Thoracic aorta (tissue), 2 donors: ENCODE results near the gene NUSAP1. TPM values are rescaled to one million over a fixed set of nuclear protein-coding genes. Genes with fewer than 3 reads are reported as not detected.

Experiments used
- ATAC-seq: fragments of 150-250 bp; one replicate; pipeline ENCODE4 v1.8.0; 2017; ENCODE audit warnings: low read depth; ENCODE audit not compliant: insufficient number of reproducible peaks, low FRiP score
- DNase-seq: peaks from one replicate; pipeline ENCODE4 v3.0.0-alpha.2; 2020; ENCODE audit warnings: low spot score
- H3K27ac ChIP-seq, 2 donors: fragments of 200-600 bp; sonication (generic); 1 replicate in 1 of 2; 2 replicates in 1 of 2; pipeline ENCODE4 v1.5.1; 2016; ENCODE audit warnings: mild to moderate bottlenecking in 2 of 2, moderate library complexity in 2 of 2
- H3K27me3 ChIP-seq: fragments of 200-600 bp; sonication (generic); replicated peaks from 2 replicates; pipeline ENCODE4 v1.6.0; 2016; ENCODE audit warnings: mild to moderate bottlenecking; ENCODE audit not compliant: insufficient read depth
- H3K36me3 ChIP-seq: fragments of 200-600 bp; sonication (generic); one replicate; pipeline ENCODE4 v1.5.1; 2016
- H3K4me1 ChIP-seq, 2 donors: fragments of 200-600 bp; sonication (generic); 1 replicate in 1 of 2; 2 replicates in 1 of 2; pipeline versions ENCODE4 v1.5.1 to v1.6.0; 2016; ENCODE audit warnings: low read depth in 2 of 2, mild to moderate bottlenecking in 1 of 2; ENCODE audit not compliant: control insufficient read depth in 1 of 2
- H3K4me3 ChIP-seq: fragments of 200-600 bp; sonication (generic); 2 replicates; pipeline ENCODE4 v1.5.1; 2016; ENCODE audit warnings: mild to moderate bottlenecking
- H3K9me3 ChIP-seq: fragments of 200-600 bp; sonication (generic); 2 replicates; pipeline ENCODE4 v1.5.1; 2016
- CTCF ChIP-seq: fragments of 200-600 bp; sonication (generic); IDR thresholded peaks from one replicate; pipeline ENCODE4 v1.5.1; 2019; ENCODE audit warnings: antibody characterized with exemption
- total RNA-seq, 2 donors: library from RNA; depleted of rRNA; stranded (reverse); fragments of >200 nt; gene quantifications; one replicate each; pipeline versions ENCODE4 v1.1.0 to v1.2.3, GENCODE V29; 2016

NUSAP1 gene
- total RNA-seq, 2 donors from 2014 or later, result 1.4 to 5.7 TPM

- no peaks in the 10 kb centered on the region for H3K27me3 ChIP-seq
- no peak overlapping the region for H3K27ac ChIP-seq
- no peak for TF ChIP-seq CTCF
- no peaks in the 10 kb centered on the region for H3K9me3 ChIP-seq
- DNase-seq (no peak), ATAC-seq (no peak)
- H3K36me3 ChIP-seq, result no peaks in the 10 kb centered on the region
- H3K4me3 ChIP-seq, result no peak overlapping the region
- H3K4me1 ChIP-seq, result no peaks in the 10 kb centered on the region
Observed at GRCh38 chr15:41340189-41340695, 7.6 kb downstream of the NUSAP1 start.

DNA sequence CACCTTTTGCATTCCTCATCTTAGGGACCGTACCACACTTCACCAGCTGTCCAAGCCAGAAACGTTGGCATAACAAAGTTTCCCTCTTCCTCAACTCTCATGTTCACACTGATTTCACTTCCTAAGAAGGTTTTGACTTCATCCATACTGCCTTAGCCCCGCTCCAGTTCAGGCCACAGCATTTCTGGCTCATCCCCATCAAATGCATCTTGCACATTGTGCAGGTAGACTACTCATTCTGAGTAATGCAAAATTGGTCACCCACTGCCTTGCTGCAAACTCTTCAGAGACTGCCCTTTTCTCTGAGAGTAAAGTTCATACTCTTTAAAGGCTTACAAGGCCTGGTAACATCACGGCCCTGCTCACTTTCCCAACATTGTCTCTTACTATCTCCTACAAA lies 8.8 kb downstream of the NUSAP1 start:
- TF ChIP-seq CTCF, result no peak
- Histone ChIP-seq H3K36me3 (no peaks in the 10 kb centered on the region), H3K4me3 (no peak overlapping the region), H3K27ac (no peak overlapping the region), H3K4me1 (no peaks in the 10 kb centered on the region), H3K9me3 (no peaks in the 10 kb centered on the region), H3K27me3 (no peaks in the 10 kb centered on the region)
- DNase-seq (no peak), ATAC-seq (no peak)

DNA sequence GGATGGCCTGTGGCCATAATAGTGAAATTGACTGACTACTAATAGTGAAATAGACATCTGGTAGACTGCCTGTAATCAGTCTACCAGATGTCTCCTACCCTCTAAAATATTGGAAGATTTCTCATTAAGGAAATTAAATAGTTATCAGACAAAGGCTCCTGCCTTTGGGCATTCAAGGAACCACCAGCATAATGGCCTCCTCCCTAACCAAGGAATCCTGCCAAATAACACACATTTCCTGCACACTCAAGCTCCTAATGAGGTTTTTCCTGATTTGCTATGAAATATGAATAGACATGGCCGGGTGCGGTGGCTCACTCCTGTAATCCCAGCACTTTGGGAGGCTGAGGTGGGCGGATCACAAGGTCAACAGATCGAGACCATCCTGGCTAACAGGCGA lies 14.6 kb downstream of the NUSAP1 start:
- H3K9me3 ChIP-seq, result no peaks in the 10 kb centered on the region
- no peak for ATAC-seq
- no peaks in the 10 kb centered on the region for H3K4me1 ChIP-seq
- no peak overlapping the region for H3K27ac ChIP-seq
- DNase-seq, result no peak
- H3K4me3 ChIP-seq, result no peak overlapping the region
- no peak for TF ChIP-seq CTCF
- no peaks in the 10 kb centered on the region for H3K27me3 ChIP-seq
- no peaks in the 10 kb centered on the region for H3K36me3 ChIP-seq

- no peak for ATAC-seq
- no peaks in the 10 kb centered on the region for H3K36me3 ChIP-seq
- TF ChIP-seq CTCF, result no peak
- H3K27ac ChIP-seq, result no peak overlapping the region
- H3K4me3 ChIP-seq, result no peak overlapping the region
- H3K4me1 ChIP-seq, result no peaks in the 10 kb centered on the region
- H3K27me3 ChIP-seq, result no peaks in the 10 kb centered on the region
- DNase-seq, result no peak
- no peaks in the 10 kb centered on the region for H3K9me3 ChIP-seq
Observed at GRCh38 chr15:41350057-41350717, 17.5 kb downstream of the NUSAP1 start.

- H3K27me3 ChIP-seq, result no peaks in the 10 kb centered on the region
- no peaks in the 10 kb centered on the region for H3K9me3 ChIP-seq
- no peaks in the 10 kb centered on the region for H3K4me1 ChIP-seq
- ATAC-seq, result no peak
- H3K4me3 ChIP-seq, result no peak overlapping the region
- H3K27ac ChIP-seq, result no peak overlapping the region
- no peak for TF ChIP-seq CTCF
- no peaks in the 10 kb centered on the region for H3K36me3 ChIP-seq
- no peak for DNase-seq
Observed at GRCh38 chr15:41354371-41354770, 21.7 kb downstream of the NUSAP1 start.
